HG02759 (cell line): ENCODE results near the gene CIAO2A.
"Not testable (repeated sequence)": the region's sequence is repeated elsewhere in the genome, so short reads cannot be mapped to it uniquely, and the experiment has no call there.

ENCODE experiments used
- ATAC-seq: cut with Tn5 transposase; IDR thresholded peaks from one replicate; pipeline ENCODE4 v1.9.1; 2021; ENCODE audit warnings: mild to moderate bottlenecking, moderate library complexity; ENCODE audit not compliant: unreplicated experiment

The CIAO2A gene, protein sequence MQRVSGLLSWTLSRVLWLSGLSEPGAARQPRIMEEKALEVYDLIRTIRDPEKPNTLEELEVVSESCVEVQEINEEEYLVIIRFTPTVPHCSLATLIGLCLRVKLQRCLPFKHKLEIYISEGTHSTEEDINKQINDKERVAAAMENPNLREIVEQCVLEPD

DNA sequence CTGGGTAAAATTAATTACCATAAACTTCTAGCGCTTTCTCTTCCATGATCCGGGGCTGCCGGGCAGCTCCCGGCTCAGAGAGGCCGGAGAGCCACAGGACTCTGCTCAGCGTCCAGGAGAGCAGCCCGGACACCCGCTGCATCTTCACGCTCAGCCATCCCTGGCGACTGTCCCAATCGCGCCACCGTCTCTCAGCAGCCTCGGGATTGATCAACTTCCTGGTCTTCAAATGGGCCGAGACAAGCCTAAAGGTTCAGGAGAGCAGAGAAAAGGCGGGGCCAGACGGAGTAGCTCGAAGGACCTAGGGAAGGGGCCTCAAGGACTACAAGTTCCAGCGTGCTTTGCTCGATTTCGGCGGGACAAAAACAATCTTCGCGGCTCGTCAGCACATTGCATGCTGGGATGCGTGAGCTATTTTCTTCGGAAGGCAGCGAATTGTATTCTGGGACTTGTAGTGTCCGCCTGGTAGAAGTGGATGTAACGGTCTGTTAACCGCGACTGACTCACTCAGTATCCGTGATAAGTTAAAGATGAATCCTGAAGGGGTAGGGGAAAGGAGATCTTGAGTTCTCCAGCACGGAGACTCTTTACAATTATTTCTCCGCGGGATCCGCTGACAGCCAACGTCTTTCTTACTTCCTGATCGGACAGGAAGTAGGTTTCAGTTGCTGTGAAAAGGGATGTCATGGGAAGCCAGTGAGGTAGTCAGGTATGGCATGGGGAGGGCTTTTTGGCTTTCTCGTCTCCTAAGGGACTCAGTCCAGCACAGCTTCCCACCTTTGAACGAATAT lies at the start of gene CIAO2A:
TSS of gene CIAO2A (minus strand) at position 212 of the 791 bp plus-strand sequence. CDS start at position 142, 70 bp downstream.
- ATAC-seq: peak; percentile 70

DNA sequence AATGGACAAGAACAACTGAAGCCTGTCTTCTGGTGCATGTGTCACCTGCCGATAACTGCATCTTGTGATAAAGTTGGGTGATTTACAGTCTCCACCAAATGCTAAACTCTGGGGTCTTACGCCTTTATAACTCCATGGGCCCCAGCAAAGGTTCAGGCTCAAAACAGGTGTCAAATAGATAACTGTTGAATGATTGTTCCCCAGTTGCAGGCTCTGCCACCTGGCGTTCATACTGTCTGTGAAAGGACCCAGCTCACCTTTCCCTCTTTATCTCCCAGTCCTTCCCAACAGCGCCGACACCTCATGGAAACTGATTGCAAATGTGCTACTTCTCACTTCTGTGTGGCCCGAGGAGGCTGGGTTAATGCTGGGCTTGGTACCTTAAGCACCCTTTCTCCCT lies 49.6 kb upstream of the CIAO2A start:
- ATAC-seq: no peak

DNA sequence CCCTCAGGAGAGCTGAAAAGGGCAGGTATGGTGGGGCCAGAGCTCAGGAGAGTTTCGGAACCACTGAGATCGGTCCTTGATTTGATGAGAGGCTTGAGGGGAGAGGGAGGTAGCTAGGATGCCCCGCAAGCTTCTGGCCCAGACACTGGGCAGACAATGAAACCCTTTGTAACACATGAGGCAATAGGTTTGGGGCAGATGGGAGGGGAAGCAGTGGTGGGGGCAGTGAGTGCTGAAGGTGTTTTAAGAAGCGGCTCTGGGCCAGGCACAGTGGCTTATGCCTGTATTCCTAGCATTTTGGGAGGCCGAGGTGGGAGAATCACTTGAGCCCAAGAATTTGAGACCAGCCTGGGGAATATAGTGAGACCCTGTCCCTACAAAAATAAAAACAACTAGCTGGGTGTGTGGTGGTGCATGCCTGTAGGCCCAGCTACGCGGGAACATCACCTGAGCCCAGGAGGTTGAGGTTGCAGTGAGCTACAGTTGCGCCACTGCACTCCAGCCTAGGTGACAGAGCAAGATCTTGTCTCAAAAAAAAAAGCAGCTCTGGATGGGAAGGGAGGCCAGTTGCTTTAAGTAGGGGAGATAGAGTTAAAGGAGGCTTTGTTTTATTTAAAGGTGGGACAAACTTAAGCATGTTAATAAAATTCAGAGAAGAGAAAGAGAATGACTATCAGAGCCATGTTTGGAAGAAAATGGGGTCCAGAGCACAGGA lies 48.3 kb upstream of the CIAO2A start:
- no peak for ATAC-seq

DNA sequence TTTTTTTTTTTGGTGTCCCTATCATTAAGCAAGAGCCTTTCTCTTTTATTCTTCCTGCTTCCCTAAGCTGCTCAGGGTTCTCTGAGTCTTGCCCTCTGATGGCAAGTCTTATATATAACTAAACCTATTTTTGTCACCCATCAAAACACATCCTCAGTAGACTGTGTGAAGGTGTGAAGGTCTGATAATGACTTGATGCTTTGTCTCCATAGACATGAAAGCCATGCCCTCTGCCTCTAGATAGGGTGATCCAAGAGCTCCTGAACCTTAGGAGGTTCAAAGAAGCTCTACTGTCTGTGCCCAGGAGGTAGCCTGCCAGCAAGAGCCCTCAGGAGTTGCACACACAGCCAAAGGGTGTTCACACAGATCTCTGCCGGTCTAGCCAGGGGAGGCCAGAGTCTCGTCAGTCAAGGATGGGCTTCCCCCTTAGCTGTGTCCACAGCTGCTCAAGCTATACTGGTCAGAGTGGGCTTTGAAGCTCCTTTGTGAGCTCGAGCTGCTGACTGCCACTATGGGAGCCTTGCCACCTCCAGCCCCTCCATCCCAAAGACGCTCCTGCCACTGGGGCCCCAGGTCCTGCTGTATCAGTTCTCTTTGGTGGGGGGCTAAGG lies 44.8 kb upstream of the CIAO2A start:
- ATAC-seq: no peak

DNA sequence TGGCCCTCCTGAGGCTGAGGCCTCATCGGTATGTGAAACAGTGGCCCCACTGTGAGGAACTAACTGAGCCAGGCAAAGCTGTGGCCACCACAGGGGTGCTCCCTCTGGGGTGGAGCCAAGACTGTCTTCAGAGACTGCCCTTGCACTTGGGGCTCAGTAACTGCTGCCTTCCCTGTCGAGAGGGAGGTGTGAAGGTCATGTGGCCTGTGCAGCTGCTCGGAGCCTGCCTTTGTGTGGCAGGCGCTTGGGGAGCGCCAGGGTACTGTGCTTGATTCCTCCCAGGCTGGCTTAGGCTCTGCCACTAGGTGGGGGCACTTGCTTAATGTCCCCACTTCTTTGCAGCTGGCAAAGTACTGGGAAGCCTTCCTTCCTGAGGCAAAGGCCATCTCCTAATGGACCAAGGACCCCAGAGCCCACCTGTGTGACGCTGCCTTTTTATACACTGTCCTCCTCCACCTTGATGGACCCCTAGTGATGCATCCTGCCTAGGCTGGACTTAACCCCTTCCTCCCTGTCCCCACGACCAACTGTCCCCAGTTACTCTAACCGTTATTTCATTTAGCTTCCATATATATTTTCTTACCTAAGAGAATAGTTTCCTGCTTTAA lies 43.7 kb upstream of the CIAO2A start:
- peak; percentile 50 for ATAC-seq

DNA sequence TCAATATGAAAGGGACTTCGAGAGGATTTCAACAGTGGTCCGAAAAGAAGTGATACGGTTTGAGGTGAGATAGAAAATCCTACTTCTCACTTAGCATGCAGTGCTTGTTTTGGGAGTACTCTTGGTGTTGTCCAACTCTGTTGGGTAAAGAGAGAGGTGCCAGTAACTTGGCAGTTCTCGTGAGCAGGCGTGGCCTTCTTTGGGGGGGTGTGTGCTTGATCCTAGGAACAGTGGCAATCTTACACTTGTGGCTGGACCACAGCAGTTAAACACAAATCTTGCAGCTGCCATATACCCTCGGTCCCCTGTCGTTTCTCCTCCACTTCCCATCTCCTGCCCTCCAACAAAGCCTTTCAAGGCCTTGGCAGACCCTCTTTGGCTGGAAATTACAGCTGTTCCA lies 42.7 kb upstream of the CIAO2A start:
- ATAC-seq: no peak

DNA sequence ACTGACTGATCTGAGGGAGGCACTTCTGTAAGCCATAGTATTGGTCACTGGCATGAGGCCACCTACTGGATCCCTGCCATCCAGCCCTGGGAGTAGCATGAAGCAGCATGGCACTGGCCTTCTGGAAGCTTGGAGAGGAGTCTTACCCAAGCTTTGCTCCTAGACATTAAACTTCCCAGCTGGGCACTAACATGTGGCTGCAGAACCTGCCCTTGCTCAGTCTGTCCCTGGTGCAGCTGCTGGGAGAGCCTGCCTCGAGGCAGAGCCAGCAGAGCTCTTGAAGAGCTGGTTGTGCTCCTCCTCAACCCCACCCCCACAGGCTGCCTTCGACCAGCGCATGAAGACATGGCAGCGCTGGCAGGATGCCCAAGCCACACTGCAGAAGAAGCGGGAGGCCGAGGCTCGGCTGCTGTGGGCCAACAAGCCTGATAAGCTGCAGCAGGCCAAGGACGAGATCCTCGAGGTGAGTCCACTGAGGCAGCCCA lies 40.7 kb upstream of the CIAO2A start:
- ATAC-seq: no peak

DNA sequence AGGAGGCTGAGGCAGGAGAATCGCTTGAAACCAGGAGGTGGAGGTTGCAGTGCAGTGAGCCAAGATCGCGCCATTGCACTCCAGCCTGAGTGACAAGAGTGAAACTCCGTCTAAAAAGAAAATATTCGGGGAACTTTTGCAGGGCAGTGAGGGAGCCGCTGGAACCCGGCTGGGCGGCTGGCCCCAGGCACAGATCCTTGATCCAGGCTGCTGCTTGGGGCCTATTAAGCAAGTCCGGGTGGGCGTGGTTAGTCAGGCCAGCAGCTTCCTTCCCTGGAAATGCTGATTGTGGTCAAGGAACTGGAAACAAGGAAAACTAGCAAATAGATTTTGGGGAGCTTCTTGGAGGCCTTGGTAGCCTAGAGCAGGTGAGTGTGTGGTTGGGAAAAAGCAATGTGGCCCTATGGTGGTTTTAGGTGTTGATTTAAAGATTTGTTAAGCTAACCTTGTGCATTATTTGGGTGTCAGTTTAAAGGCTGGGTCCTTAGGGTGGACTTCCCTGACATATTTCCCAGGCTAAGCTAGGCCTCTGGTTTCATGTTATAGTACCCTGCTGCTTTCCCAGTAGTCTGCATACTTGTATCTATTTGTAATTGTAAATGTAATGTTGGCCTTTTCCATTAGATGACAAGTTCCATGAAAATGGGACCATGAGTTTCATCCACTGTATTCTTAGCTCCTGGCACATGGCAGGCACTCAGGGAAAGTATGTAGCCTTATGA lies 40.1 kb upstream of the CIAO2A start:
- no peak for ATAC-seq

DNA sequence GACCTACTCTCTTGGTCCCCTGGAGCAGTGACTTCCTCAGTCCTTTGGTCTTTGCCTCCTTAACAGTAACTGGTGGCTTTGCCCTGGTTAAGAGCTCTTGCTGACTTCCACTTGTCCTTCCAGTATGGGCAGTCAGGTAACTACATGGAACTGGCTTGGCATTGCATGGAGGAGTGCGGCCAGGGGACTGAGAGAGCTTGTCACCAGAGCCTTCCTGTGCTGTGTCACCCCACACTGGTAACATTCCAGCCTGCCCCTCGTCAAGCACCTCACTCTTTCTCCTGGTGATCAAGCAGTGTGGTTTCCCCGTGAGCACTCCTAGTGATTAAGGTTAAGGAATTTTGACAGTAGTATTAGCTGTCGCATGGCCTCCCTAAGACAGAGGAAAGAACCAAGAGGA lies 38.6 kb upstream of the CIAO2A start:
- ATAC-seq: no peak

DNA sequence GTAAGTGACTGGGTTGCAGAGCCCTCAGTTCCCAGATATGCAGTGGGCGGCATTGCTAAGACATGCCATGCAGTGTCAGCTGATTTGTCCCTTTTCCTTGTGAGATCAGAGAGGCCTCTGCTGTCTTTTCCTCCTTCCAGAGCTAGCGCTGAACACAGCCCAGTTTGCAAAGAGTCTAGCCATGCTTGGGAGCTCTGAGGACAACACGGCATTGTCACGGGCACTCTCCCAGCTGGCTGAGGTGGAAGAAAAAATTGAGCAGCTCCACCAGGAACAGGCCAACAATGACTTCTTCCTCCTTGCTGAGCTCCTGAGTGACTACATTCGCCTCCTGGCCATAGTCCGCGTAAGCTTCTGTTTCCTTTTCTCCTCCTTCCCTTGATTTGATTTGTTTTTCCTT lies 37.9 kb upstream of the CIAO2A start:
- no peak for ATAC-seq

DNA sequence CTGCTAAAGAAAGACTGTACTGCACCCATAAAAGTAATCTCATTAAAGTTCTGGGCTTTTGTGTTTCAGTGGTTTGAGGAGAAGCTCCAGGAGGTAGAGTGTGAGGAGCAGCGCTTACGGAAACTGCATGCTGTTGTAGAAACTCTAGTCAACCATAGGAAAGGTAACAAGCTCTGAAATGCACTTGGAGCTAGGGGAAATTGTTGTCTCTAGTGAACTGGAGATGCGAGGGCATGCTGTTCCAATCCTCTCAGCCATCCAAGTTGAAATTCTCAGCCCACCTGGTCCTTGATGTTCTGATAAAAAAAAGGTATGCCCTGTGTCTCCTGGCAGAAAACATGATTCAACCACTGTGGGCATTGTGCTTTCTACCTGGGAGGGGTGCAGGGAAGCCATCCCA lies 36.5 kb upstream of the CIAO2A start:
- no peak for ATAC-seq

DNA sequence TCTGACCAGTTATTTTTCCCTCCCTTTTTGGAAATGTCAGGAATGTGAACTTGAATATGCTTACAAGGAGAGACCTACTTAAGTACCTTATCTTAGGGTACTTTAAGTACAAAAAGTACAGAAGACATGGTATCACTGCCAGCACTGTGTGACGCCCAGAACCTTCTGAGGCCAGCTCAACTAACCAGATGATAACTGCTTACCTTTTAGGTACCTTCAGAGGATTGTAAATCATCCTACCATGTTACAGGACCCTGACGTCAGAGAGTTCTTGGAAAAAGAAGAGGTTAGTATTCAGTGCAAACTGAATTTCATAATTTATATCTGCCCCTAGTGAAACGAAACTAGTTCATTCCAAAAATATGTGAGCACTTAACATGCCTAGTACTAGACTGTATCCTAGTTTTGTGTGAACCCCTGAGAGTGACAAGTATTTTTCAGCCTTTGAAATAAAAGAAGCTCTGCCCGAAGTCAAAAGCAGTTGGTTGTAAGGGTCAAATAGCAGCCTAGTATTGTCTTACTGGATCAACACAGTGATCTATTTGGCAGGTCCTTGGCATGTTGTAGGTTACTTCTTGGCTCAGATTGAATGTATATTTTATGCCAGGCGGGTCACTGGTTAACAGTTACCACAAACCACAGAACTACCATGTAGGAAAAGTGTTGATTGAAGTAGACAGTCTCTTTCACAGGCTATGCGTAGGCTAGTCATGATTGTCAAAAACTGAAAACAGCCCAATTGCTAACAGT lies 34.1 kb upstream of the CIAO2A start:
- no peak for ATAC-seq

DNA sequence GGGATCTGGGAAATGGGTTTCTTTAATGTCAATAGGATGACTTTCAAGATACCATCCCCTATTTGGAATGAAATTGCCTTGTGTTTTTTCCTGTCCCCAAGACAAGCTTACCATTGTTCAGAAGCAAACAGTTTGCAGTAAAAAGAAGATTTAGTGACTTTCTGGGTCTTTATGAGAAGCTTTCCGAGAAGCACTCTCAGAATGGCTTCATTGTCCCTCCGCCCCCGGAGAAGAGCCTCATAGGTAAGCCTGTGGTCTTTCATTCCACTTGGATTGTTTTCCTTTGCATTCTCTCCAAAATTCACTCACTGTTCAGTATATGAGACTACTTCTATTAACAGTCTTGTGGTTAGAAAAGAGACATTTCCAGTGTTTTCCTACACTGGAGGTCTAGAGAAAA lies 32.3 kb upstream of the CIAO2A start:
- ATAC-seq: no peak

DNA sequence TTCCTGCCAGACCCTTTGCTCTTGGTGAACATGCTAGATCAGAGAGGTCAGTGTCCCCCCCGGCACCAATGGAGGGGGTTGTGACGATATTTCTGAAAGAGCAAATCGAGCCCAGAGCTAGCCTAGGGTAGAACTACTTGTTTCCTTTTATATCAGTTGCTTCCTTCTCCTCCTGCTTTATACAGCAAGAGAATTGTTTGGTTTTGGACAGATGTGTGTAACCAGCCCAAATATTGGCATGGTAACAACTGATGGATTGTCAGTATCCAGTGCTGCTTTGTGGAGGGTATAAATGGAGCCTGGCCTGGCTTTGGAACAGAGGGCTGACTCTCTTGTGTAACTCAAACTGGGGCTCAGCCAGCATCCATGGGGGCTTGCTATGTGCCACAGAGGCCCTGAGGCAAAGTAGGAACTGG lies 29.3 kb upstream of the CIAO2A start:
- ATAC-seq: no peak

DNA sequence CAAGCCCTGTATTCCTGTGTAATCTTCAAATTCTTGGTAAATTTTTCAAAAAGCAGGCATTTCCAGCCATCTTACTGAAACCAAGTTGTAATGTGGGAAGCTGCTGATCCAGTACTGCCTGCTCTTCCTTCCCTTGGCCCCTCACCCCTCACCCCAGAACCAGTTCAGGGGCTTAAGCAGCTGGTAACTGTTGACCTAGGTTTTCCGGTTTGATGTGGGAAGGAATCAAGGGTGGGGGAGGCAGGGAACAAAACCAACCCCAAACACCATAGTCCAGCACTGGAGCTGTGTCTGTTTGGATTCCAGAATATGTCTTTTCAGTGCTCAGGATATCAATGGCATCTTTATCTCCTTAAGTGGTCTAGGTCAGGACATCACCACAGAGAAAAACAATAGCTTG lies 28.8 kb upstream of the CIAO2A start:
- no peak for ATAC-seq

DNA sequence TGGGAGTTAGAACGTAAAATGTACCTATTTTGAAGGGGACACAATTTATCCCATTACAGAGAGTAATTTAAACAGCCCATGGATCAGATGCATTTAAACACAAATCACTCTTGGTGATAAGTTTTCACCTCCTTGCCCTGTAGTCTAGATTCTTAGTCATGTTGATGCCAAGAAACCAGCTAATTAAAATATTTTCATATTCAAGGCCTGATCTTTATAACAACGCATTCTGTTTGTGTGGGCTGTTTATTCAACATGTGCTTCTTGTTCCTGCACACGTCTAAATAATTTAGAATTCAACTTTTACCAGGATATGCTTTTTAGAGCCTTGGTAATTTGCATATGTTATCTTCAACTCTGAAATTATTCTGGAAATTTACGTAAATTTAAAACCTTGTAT lies 28.0 kb upstream of the CIAO2A start:
- ATAC-seq: no peak

DNA sequence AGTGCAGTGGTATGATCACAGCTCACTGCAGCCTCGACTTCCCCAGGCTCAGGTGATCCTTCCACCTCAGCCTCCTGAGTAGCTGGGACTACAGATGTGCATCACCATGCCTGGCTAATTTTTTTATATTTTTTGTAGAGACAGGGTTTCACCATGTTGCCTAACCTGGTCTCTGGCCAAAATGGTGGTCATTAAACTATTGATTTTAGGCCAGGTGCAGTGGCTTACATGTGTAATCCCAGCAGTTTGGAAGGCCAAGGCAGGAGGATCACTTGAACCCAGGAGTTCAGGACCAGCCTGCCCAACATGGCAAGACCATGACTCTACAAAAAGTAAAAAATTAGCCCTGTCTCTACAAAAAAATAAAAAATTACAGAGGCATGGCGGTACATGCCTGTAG lies 26.7 kb upstream of the CIAO2A start:
- not testable (repeated sequence) for ATAC-seq

DNA sequence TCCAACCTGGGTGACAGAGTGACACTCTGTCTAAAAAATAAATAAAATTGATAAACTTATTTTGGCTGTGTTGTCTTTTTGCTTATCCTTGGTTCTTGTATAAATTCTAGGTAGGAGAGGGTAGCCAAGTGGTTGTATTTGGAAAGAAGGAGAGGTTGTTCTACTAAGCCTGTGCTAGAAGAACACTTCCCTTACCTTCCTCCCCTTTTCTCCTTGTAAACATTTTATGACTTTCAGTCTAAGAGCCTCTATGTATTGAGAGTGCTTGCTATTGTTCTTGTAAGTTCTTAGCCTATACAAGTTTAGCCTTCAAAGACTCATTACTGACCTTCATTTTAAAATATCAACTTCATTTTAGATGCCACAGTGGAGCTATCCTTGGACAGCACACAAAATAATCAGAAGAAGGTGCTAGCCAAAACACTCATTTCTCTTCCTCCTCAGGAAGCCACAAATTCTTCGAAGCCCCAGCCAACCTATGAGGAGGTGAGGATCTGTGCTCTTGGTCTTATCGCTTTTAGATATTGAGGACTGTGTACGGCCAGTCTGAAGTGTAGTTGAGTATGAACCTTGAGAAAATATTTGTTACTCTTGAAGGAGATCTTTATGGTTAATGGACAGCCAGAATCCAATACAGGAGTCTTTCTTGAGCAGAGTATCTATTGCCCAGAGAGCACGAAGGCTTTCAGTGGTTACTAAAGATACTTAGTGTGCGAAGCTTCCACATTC lies 24.3 kb upstream of the CIAO2A start:
- ATAC-seq: no peak

DNA sequence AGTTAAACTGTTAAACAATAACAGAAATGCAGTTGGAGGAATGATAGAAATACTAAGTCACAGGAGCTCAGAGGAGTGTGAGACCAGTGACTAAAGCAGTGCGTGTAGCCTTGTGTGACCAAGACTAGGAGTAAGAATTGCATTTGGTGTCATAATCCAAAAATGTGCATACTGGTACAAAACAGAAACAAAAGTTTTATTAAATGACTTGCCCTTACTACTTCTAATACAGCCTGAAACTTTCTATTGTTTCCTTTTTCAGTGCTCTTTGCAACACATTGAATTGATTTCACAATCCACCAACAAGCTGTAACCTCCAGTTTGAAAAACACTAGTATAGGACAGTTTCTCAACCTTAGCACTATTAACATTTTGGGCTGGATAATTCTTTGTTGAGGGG lies 19.3 kb upstream of the CIAO2A start:
- ATAC-seq: peak; percentile 57
